T47D (cell line): ENCODE results near the gene RBM26.

Experiments
- DNase-seq, 2 experiments: peaks; one replicate each; pipeline versions ENCODE4 v3.0.0 to v3.0.0-alpha.2; 2011 to 2012; ENCODE audit warnings: low read depth in 1 of 2, low spot score in 1 of 2
- JUND ChIP-seq: IDR thresholded peaks from 2 replicates; pipeline ENCODE4 v1.6.1; 2012; ENCODE audit warnings: low read depth
- in situ Hi-C: cut with HindIII; loops from 2 replicates; pipeline ENCODE4 v1.10.0; 2016; ENCODE audit warnings: low sequenced_read_pairs, low pct_unique_long_range_greater_than_20kb

Gene RBM26

DNA sequence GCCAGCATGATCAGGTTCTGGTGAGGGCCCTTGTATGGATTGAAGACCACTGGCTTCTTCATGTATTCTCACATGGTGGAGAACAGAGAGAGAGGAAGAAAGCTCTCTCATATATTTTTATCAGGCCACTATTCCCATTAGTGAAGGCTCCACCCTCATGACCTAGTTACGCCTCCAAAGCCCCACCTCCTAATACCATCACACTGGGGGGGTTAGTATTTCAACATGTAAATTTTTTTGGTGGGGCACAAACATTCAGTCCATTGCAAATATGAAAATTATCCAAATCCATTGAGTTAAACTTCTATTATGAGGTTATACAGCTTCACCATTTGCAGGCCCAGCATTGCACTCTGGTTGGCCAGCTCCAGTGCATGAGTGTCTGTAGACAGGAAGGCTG, 33.2 kb upstream of the RBM26 start:
- in situ Hi-C loops = no loop called here
- TF ChIP-seq JUND = no peak
- no peak for DNase-seq

DNA sequence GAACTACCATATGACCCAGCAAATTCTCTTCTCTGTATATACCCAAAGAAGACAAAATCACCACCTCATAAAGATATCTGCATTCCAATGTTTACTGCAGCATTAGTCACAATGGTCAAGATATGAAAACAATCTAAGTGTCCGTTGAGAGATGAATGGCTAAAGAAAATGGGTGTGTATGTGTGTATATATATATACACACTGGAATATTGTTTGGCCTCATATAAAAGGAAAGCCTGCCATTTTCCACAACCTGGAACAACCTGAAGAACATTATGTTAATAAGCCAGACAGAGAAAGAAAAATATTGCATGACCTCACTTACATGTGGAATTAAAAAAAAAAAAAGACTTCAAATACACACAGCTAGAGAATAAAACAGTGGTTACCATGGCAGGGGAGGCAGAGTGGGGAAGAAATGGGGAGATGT, 29.5 kb upstream of the RBM26 start:
- no peak for DNase-seq
- no peak for TF ChIP-seq JUND
- in situ Hi-C loops = no loop called here

DNA sequence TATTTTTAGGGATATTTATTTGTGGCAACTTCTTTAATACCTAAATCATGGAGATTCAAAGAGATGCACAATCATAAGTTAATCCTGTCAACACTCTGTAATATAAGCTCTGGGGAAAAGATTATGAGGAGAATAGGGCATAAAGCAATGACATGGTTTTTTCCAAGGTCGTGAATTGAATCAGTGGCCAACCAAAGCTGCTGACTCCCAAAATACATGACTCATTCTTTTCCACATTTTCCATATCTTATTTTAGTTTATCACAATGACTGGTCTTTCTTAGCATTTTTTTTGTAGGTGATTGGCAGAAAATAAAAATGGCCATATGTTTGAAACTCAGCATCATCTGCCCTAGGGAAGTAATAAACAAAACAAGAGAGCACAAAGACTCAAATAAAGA, 28.5 kb upstream of the RBM26 start:
- no peak for TF ChIP-seq JUND
- in situ Hi-C loops = no loop called here
- DNase-seq = no peak

DNA sequence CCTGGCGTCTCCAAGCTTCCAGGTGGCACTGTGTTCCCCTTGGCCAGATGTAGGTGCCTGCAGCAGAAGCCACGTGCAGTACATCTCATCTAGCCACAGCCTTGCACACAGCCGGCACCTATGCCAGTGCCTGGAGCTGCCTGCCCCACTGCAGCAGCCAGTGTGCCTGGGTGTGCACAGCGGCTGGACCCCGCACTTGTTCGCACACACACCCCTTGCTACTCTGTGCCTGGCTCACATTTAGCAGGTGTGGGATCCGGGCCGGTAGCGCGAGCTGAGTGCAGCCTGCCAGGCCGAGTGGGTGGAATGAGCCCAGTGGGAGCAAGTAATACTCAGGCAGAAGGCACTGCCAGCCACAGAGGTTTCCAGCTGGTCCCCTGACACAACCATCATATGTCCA, 26.9 kb upstream of the RBM26 start:
- no peak for TF ChIP-seq JUND
- in situ Hi-C loops = no loop called here

DNA sequence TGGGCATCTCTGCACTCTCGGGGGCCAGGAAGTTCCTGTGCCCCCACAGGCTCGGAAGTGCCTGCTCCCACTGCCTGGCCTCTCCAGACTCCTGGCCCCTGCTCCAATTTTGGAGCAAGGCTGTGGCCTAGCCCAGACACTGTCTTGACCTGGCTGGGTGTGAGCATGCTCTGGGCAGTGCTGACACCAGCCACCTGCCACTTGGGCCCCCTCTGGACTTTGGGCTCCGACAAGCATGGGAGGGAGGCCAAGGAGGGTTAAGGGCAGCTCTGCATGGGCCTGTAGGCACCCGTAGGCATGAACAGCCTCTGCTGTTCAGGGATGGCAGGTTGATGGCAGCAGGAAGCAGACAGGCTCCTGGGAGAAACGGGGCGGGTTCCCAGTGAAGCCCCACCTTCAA, 26.0 kb upstream of the RBM26 start:
- in situ Hi-C loops = no loop called here
- TF ChIP-seq JUND = no peak
- DNase-seq = no peak

More for the DNA sequence above, 26.9 kb upstream of the RBM26 start:
- no peak for DNase-seq

DNA sequence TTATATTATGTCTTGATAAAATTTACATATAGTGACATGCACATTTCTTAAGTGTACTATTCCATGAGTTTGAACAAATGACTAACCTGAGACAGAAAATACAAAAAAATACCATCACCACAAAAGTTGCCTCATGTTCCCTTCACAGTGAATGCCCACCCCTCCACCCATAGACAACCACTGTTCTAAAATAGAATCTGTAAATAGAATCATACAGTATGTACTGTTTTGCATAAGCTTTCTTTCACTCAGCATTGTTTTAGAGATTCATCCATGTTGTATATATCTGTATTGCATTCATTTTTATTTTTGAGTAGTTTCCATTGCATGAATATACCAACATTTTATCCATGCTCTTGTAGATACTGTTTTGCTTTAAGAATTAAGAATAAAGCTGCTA, 23.3 kb upstream of the RBM26 start:
- TF ChIP-seq JUND = no peak
- in situ Hi-C loops = no loop called here
- no peak for DNase-seq

DNA sequence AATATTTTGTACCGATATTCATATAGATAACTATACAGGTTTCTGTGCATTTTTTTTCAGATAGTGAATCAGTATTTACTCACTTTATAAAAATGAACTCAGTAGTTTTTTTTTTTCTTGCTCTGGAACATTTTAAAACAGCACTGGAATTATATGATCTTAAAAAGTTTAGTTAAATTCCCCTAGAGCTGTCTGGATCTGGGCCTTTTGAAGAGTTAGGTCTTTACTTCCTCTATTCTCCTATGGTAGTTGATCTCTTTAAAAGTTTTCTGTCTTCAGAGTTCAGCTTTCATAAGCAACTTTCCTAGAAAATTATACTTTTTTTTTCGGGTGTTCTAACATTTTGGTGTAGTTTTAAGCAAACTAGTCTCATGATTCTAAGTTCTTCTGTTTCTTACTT, 21.8 kb upstream of the RBM26 start:
- in situ Hi-C loops = no loop called here
- DNase-seq = no peak
- no peak for TF ChIP-seq JUND

DNA sequence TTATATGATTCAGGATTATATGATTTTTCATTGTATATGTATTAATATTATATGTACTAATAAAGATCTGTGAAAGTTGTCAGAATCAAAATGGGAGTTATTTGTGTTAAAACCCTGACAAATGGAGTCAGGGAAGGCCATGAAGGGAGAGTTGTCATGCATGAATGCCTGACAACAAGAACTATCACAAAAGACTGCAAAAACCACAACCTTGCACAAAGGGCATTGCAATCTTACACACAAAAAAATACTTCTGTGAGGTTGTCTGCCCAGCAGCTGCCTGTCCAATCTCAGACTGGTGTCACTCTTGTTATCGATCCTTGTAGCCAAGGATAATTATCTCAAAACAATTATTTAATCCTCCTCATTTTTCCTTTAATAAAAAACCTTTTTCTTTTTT, 21.2 kb upstream of the RBM26 start:
- in situ Hi-C loops = no loop called here
- TF ChIP-seq JUND = no peak
- no peak for DNase-seq

DNA sequence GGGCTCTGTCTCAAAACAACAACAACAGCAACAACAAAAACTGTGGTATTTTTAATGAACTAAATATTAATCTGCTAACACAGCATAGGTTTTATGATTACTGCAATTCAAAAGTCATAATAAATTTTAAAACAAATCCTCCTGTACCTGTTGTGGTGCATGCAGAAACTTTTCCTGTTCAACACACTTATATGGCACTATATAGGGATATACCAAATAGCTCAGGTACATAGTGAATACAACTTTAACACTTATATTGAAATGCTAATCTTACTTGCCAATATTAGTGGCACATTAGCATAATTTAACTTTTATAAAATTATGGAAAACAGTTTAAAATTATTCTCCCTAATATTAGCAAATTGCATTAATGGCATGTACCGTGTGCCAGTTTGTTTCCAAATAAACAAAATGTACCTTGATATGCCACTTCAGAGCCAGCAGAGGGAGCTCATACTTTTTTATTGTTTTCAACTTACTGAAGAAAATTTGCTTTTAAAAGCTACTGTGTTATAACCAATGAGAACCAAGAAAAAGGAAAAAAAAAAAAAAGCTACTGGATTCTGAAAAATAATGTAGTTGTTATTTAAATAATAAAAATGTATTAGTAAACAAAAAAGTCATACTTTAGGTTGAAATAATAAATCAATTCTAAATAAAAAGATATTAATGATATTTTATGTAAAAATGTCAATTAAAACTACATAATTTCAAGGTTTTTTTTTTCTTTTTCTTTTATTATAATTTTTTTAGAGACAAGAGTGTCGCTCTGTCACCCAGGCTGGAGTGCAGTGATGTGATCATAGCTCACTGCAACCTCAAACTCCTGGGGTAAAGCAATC, 18.0 kb upstream of the RBM26 start:
- in situ Hi-C loops = no loop called here
- DNase-seq = peak in 1 of 2 experiments; percentile 41
- no peak for TF ChIP-seq JUND

DNA sequence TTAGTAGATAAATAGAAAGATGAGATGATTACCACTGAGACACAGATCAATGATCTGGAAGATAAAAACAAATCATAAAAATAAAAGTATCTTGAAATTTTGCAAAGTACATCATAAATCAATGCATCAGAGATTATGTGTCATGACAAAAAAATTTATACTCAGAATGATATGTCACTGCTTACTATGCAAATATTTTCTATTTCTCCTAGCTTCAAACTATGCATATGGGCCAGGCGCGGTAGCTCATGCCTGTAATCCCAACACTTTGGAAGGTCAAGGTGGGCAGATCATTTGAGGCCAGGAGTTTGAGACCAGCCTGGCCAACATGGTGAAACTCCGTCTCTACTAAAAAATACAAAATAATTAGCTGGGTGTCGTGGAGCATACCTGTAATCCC, 17.3 kb upstream of the RBM26 start:
- in situ Hi-C loops = no loop called here
- no peak for DNase-seq
- no peak for TF ChIP-seq JUND

DNA sequence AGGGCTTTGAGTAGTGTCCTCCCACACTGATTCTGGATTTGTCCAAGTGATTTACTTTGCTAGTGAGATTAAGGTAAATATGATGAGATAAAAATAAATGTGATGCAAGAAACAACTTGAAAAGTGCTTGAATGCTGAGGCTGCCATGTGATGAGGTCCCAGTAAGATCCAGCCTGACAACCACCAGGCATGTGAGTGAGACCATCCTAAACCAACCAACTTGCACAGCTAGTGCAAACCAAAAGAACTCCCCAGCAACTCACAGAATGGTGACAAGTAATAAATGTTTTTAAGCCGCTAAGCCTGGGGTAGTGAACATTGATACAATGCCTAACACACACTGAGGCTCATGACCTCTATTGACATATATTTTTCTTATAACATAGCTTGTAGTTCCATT, 13.3 kb upstream of the RBM26 start:
- TF ChIP-seq JUND = no peak
- no peak for DNase-seq
- in situ Hi-C loops = no loop called here

DNA sequence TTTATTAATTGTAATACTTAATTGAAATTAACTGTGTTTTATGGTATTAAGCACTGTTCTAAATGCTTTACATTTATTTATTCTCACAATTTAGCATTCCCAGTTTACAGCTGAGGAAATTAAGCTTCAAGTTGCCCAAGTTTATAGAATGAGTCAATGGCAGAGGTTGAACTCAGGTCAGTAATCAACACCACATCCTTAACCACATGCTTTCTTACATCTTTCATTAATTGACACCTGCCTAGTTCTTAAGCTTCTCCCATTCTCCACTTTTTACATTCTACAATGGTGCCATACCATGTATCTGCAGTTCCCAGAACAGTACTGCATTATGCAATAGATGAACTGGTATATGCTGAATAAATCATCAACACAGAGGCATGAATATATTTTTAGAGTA, 11.7 kb upstream of the RBM26 start:
- no peak for TF ChIP-seq JUND
- in situ Hi-C loops = no loop called here

DNA sequence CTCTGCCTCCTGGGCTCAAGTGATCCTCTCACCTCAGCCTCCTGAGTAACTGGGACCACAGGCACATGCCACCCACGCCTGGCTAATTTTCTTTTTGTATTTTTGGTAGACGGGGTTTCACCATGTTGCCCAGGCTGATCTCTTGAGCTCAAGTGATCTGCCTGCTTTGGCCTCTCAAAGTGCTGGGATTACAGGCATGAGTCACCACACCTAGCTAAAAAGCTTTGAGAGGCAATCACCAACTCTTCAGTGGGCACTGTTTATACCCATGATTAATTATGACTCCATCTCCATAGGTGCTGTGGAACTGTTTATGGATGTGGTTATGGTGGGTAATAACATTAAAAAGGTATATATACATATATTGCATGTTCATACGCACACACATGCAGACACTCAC, 7.5 kb upstream of the RBM26 start:
- TF ChIP-seq JUND = no peak
- no peak for DNase-seq
- in situ Hi-C loops = no loop called here

More for the DNA sequence above, 11.7 kb upstream of the RBM26 start:
- DNase-seq = no peak

DNA sequence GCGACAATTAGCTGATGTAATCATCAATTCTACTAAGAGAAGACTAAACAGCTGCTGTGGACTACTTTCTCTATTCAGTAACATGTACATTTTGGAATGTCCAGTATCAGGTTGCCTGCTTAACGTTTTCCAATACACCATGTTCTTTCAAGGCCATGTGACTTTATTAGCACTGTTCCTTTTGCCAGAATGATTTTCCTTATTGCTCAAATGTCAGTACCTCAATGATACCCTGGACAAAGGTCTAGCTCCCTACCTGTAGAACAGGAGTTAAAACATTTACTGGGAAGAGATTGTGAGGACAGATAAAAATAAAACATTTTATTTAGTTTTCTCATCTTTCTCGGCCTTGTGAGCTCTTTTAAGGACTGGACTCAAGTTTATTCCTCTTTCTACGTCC, 3.8 kb upstream of the RBM26 start:
- in situ Hi-C loops = no loop called here
- TF ChIP-seq JUND = no peak
- no peak for DNase-seq
